Measurements from ENCODE around the gene SLC45A1. TPM values are rescaled to one million over a fixed set of nuclear protein-coding genes. Genes with fewer than 3 reads are reported as not detected.

Gene SLC45A1
- total RNA-seq, 2 donors from 2014 or later = 1.0 to 3.0 TPM

- H3K9me3 ChIP-seq = no peaks in the 10 kb centered on the region
- no peak overlapping the region for H3K4me3 ChIP-seq
- peaks cover 0 to 91% of the 10 kb centered on the region in 2 donors for H3K4me1 ChIP-seq
- peak overlapping the region; percentile 65 to 98 for H3K27ac ChIP-seq
- H3K27me3 ChIP-seq = no peaks in the 10 kb centered on the region
- DNase-seq (ENCODE audit: low spot score) = no peak
- H3K36me3 ChIP-seq = peaks cover 24% of the 10 kb centered on the region
- TF ChIP-seq CTCF (IDR thresholded peaks at IDR 0.05) = no peak
These were observed 64.9 kb downstream of the SLC45A1 start for GRCh38 chr1:8382608-8383505.

- peaks cover 27% of the 10 kb centered on the region for H3K36me3 ChIP-seq
- no peak overlapping the region for H3K4me3 ChIP-seq
- H3K27me3 ChIP-seq = no peaks in the 10 kb centered on the region
- H3K27ac ChIP-seq = peak overlapping the region; percentile 57 to 58
- TF ChIP-seq CTCF (IDR thresholded peaks at IDR 0.05) = no peak
- H3K9me3 ChIP-seq = no peaks in the 10 kb centered on the region
- H3K4me1 ChIP-seq = peaks cover 0 to 85% of the 10 kb centered on the region in 2 donors
- DNase-seq (ENCODE audit: low spot score) = no peak
These were observed 66.2 kb downstream of the SLC45A1 start for GRCh38 chr1:8384088-8384487.

- DNase-seq (ENCODE audit: low spot score) = no peak
- Histone ChIP-seq H3K27ac (peak overlapping the region; percentile 57 to 58), H3K4me1 (peaks cover 0 to 85% of the 10 kb centered on the region in 2 donors)
These were observed 66.7 kb downstream of the SLC45A1 start for GRCh38 chr1:8384577-8384976.

GRCh38 chr1:8386247-8386646, 68.3 kb downstream of the SLC45A1 start:
- peaks cover 0 to 82% of the 10 kb centered on the region in 2 donors for H3K4me1 ChIP-seq
- no peak overlapping the region for H3K4me3 ChIP-seq
- no peak for TF ChIP-seq CTCF (IDR thresholded peaks at IDR 0.05)
- H3K36me3 ChIP-seq = peaks cover 20% of the 10 kb centered on the region
- no peaks in the 10 kb centered on the region for H3K9me3 ChIP-seq
- H3K27ac ChIP-seq = peak overlapping the region in 1 of 2 donors; percentile 48
- H3K27me3 ChIP-seq = no peaks in the 10 kb centered on the region
- DNase-seq (ENCODE audit: low spot score) = no peak

More at GRCh38 chr1:8384577-8384976, 66.7 kb downstream of the SLC45A1 start:
- H3K9me3 ChIP-seq = no peaks in the 10 kb centered on the region
- H3K36me3 ChIP-seq = peaks cover 27% of the 10 kb centered on the region
- no peak overlapping the region for H3K4me3 ChIP-seq
- no peaks in the 10 kb centered on the region for H3K27me3 ChIP-seq
- TF ChIP-seq CTCF (IDR thresholded peaks at IDR 0.05) = no peak

- H3K9me3 ChIP-seq = no peaks in the 10 kb centered on the region
- no peak overlapping the region for H3K4me3 ChIP-seq
- DNase-seq (ENCODE audit: low spot score) = no peak
- no peak for TF ChIP-seq CTCF (IDR thresholded peaks at IDR 0.05)
- no peaks in the 10 kb centered on the region for H3K27me3 ChIP-seq
- H3K36me3 ChIP-seq = peaks cover 27% of the 10 kb centered on the region
- H3K4me1 ChIP-seq = peaks cover 0 to 82% of the 10 kb centered on the region in 2 donors
- H3K27ac ChIP-seq = peak overlapping the region in 1 of 2 donors; percentile 86
These were observed 71.0 kb downstream of the SLC45A1 start for GRCh38 chr1:8388732-8389562.

Data from right atrium auricular region (tissue), 2 donors.